Glutamatergic neuron (in vitro differentiated cells): ENCODE results near the gene CRABP1. TPM values are rescaled to one million over a fixed set of nuclear protein-coding genes. Genes with fewer than 3 reads are reported as not detected.

Experiments
- DNase-seq: peaks from one replicate; pipeline ENCODE4 v3.0.0; 2022
- H3K27ac Mint-ChIP-seq: one replicate; pipeline ENCODE4 v1.8.0; 2020; ENCODE audit warnings: mild to moderate bottlenecking, mixed read lengths, inconsistent platforms; ENCODE audit not compliant: unreplicated experiment
- H3K27me3 Mint-ChIP-seq: one replicate; pipeline ENCODE4 v1.8.0; 2020; ENCODE audit warnings: mild to moderate bottlenecking, moderate library complexity, mixed read lengths, inconsistent platforms; ENCODE audit not compliant: unreplicated experiment
- H3K36me3 Mint-ChIP-seq: one replicate; pipeline ENCODE4 v1.8.0; 2020; ENCODE audit warnings: mild to moderate bottlenecking, mixed read lengths, inconsistent platforms; ENCODE audit not compliant: unreplicated experiment
- H3K4me1 Mint-ChIP-seq: one replicate; pipeline ENCODE4 v1.8.0; 2020; ENCODE audit warnings: mild to moderate bottlenecking, low read depth, mixed read lengths, inconsistent platforms; ENCODE audit not compliant: unreplicated experiment
- H3K4me3 Mint-ChIP-seq: one replicate; pipeline ENCODE4 v1.8.0; 2020; ENCODE audit warnings: mild to moderate bottlenecking, mixed read lengths, inconsistent platforms; ENCODE audit not compliant: unreplicated experiment
- H3K9me3 Mint-ChIP-seq: one replicate; pipeline ENCODE4 v1.8.0; 2020; ENCODE audit warnings: mild to moderate bottlenecking, moderate library complexity, mixed read lengths, inconsistent platforms; ENCODE audit not compliant: unreplicated experiment
- total RNA-seq: library from RNA; stranded (reverse); fragmentation: NEBNext Ultra II Directional; extraction: Animal tissue kit (Norgen Biotek cat#: 25700); gene quantifications from one replicate; pipeline ENCODE4 v1.2.1, GENCODE V29; 2021; ENCODE audit not compliant: unreplicated experiment
- TF ChIP-seq, protein P1 (sequence below): fragments of 200-600 bp; sonication (generic); IDR thresholded peaks from one replicate; pipeline ENCODE4 v1.5.0; 2021; ENCODE audit not compliant: partially characterized antibody, unreplicated experiment

Gene CRABP1
- total RNA-seq, 1 donor from 2014 or later: 314 TPM

DNA sequence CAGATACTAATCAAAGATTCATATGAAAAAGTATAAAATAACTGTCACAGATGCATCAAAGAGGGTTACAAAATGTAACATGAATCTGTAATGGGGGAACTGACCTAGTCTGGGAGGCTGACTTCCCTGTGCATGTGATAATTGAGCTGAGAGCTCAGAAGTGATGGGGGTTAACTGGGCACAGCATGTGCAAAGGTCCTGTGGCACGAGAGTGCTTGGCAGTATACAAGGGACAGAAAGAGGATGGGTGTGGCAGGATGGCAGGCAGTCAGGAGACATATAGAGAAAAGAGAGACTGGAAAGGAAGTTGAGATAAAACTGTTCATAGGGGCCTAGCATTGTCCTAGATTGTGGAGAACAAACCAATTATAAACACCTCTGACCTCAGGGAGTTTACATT is 50.1 kb downstream of the CRABP1 start:
- H3K27ac Mint-ChIP-seq: no peak overlapping the region
- TF ChIP-seq, protein P1, sequence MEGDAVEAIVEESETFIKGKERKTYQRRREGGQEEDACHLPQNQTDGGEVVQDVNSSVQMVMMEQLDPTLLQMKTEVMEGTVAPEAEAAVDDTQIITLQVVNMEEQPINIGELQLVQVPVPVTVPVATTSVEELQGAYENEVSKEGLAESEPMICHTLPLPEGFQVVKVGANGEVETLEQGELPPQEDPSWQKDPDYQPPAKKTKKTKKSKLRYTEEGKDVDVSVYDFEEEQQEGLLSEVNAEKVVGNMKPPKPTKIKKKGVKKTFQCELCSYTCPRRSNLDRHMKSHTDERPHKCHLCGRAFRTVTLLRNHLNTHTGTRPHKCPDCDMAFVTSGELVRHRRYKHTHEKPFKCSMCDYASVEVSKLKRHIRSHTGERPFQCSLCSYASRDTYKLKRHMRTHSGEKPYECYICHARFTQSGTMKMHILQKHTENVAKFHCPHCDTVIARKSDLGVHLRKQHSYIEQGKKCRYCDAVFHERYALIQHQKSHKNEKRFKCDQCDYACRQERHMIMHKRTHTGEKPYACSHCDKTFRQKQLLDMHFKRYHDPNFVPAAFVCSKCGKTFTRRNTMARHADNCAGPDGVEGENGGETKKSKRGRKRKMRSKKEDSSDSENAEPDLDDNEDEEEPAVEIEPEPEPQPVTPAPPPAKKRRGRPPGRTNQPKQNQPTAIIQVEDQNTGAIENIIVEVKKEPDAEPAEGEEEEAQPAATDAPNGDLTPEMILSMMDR: no peak
- H3K4me1 Mint-ChIP-seq: no peaks in the 10 kb centered on the region
- no peak for DNase-seq
- H3K9me3 Mint-ChIP-seq: peaks cover 2% of the 10 kb centered on the region
- no peaks in the 10 kb centered on the region for H3K36me3 Mint-ChIP-seq
- H3K27me3 Mint-ChIP-seq: no peaks in the 10 kb centered on the region
- H3K4me3 Mint-ChIP-seq: no peak overlapping the region

DNA sequence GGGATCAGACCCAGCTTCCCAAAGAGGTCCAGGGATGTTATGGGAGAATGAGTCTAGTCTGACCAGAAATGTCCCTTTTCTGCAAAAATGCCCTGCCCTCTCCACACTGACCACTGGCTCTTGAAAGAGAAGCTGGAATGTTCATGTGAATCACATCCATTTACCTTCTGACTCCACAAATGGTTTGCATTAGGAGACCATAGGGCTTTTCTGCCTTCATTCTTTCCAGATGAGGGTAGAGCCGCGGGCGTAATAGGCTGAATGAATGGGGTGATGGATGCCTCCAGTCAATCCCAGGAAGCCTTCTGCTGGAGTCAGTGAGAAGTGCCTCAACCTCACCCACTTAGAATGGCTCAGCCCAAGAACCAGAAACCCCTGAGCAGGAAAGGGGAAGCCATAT is 50.7 kb downstream of the CRABP1 start:
- DNase-seq: no peak
- H3K9me3 Mint-ChIP-seq: no peaks in the 10 kb centered on the region
- H3K27me3 Mint-ChIP-seq: no peaks in the 10 kb centered on the region
- H3K4me1 Mint-ChIP-seq: no peaks in the 10 kb centered on the region
- no peak overlapping the region for H3K4me3 Mint-ChIP-seq
- H3K27ac Mint-ChIP-seq: no peak overlapping the region
- TF ChIP-seq, protein P1: no peak
- H3K36me3 Mint-ChIP-seq: no peaks in the 10 kb centered on the region

DNA sequence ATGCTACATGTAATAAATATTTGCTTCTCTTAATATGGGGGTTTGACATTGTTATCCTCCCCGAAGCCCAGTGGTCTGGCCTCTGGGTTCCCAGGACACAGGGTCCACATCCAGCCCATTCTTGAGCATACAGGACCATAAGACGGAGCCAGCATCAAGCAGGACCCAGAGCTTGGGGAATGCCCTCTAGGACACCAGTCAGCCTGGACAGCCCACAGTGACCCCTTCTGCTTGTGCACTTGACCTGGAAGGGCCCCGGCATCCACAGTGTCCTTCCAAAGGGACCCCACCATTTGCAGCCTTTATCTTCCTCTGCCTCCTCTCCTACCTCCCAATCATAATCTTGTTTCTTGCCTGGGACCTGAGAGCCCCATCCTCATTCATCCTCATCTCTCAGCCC is 51.6 kb downstream of the CRABP1 start:
- no peaks in the 10 kb centered on the region for H3K27me3 Mint-ChIP-seq
- DNase-seq: no peak
- H3K4me1 Mint-ChIP-seq: no peaks in the 10 kb centered on the region
- no peak overlapping the region for H3K27ac Mint-ChIP-seq
- H3K9me3 Mint-ChIP-seq: peaks cover 1% of the 10 kb centered on the region
- peaks cover 5% of the 10 kb centered on the region for H3K36me3 Mint-ChIP-seq
- H3K4me3 Mint-ChIP-seq: no peak overlapping the region
- TF ChIP-seq, protein P1: no peak

DNA sequence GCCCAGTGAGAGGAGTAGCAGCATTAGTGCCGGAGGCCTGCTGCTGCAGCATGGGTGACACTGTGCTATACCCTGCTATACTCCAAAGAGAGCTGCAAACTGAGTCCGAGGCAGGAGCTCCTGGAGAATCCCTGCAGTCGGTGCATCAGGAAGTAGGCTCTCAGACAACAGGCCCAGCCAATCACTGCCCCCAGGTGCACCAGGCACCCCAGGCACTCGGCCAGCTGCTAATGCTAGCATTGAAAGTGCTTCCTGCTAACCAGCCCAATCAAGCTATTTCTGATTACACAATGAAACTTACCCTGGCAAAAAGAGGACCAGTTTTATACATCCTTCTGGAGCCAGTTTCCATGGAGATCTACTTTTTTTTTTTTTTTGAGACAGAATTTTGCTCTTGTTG is 52.3 kb downstream of the CRABP1 start:
- Mint-ChIP-seq H3K36me3 (peaks cover 6% of the 10 kb centered on the region), H3K4me3 (no peak overlapping the region), H3K27ac (no peak overlapping the region), H3K27me3 (no peaks in the 10 kb centered on the region), H3K9me3 (peaks cover 1% of the 10 kb centered on the region), H3K4me1 (no peaks in the 10 kb centered on the region)
- no peak for DNase-seq
- TF ChIP-seq, protein P1: no peak

DNA sequence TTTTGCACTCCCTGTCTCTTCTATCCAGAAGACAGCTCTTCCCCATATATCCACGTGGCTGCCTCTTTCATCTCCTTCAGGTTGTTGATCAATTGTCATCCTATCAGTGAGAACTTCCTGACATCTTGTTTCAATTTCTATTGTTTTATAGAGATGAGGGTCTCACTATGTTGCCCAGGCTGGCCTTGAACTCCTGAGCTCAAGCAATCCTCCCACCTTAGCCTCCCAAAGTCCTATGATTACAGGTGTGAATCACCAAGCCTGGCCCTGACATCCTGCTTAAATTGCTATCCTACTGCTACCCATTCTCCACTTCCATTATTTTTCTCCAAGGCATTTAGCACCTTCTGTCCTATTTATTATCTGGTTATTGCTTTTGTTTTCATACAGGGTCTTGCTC is 53.0 kb downstream of the CRABP1 start:
- peaks cover 1% of the 10 kb centered on the region for H3K9me3 Mint-ChIP-seq
- H3K36me3 Mint-ChIP-seq: peaks cover 6% of the 10 kb centered on the region
- TF ChIP-seq, protein P1: no peak
- no peak for DNase-seq
- no peak overlapping the region for H3K27ac Mint-ChIP-seq
- no peaks in the 10 kb centered on the region for H3K27me3 Mint-ChIP-seq
- H3K4me3 Mint-ChIP-seq: no peak overlapping the region
- H3K4me1 Mint-ChIP-seq: no peaks in the 10 kb centered on the region
